OCI-LY7 (cell line): Measurements from ENCODE around the gene TPM1. TPM values are rescaled to one million over a fixed set of nuclear protein-coding genes. Genes with fewer than 3 reads are reported as not detected.

Source experiments
- BruUV-seq: library from RNA; stranded (reverse); fragments of 400-500 nt; replicated peaks from 2 replicates; lab custom pipeline; 2021; lab: Mats Ljungman, UMichigan
- CTCF ChIA-PET: fragments of 300-600 bp; sonication (Branson Sonifier 250); formaldehyde crosslinking; loops from one replicate; lab custom pipeline; 2022; ENCODE audit warnings: antibody characterized with exemption; ENCODE audit not compliant: unreplicated experiment; lab: Charles Lee
- POLR2A ChIA-PET: fragments of 300-600 bp; sonication (Branson Sonifier 250); formaldehyde crosslinking; loops from one replicate; lab custom pipeline; 2022; ENCODE audit warnings: antibody characterized with exemption; lab: Charles Lee
- DNase-seq: peaks from one replicate; pipeline ENCODE4 v3.0.0-alpha.2; 2015; ENCODE audit warnings: low spot score
- H2AFZ ChIP-seq: fragments of 200-600 bp; sonication (generic), shearing (Covaris generic); 2 replicates; pipeline ENCODE4 v1.6.1; 2014; ENCODE audit warnings: mild to moderate bottlenecking, antibody characterized with exemption, low read length, moderate library complexity
- H3K27ac ChIP-seq: fragments of 200-600 bp; sonication (generic); 2 replicates; pipeline ENCODE4 v1.5.1; 2014; ENCODE audit warnings: mixed run types, low read depth, mild to moderate bottlenecking, moderate library complexity, low read length, inconsistent platforms; ENCODE audit not compliant: poor library complexity, severe bottlenecking
- H3K36me3 ChIP-seq: fragments of 200-600 bp; sonication (generic); 2 replicates; pipeline ENCODE4 v1.6.1; 2014; ENCODE audit warnings: mild to moderate bottlenecking, antibody characterized with exemption, low read length, moderate library complexity, mixed read lengths; ENCODE audit not compliant: insufficient read depth
- H3K4me1 ChIP-seq: fragments of 200-600 bp; sonication (generic); 2 replicates; pipeline ENCODE4 v1.5.1; 2014; ENCODE audit warnings: mild to moderate bottlenecking, low read length; ENCODE audit not compliant: insufficient read depth, poor library complexity, severe bottlenecking
- H3K4me2 ChIP-seq: fragments of 200-600 bp; sonication (generic); 2 replicates; pipeline ENCODE4 v1.6.1; 2014; ENCODE audit warnings: mild to moderate bottlenecking, low read length
- H3K4me3 ChIP-seq: fragments of 200-600 bp; sonication (generic); 2 replicates; pipeline ENCODE4 v1.5.1; 2014; ENCODE audit warnings: mild to moderate bottlenecking, low read depth, low read length; ENCODE audit not compliant: poor library complexity, severe bottlenecking
- H3K79me2 ChIP-seq: fragments of 200-600 bp; sonication (generic); 2 replicates; pipeline ENCODE4 v1.6.1; 2016; ENCODE audit warnings: low read depth, mild to moderate bottlenecking, low read length, moderate library complexity, mixed read lengths; ENCODE audit not compliant: insufficient read depth
- H3K9me2 ChIP-seq: fragments of 200-600 bp; sonication (generic); 2 replicates; pipeline ENCODE4 v1.6.1; 2016; ENCODE audit warnings: mild to moderate bottlenecking, low read length, mixed read lengths; ENCODE audit not compliant: insufficient read depth
- H3K9me3 ChIP-seq: fragments of 200-600 bp; sonication (generic); 2 replicates; pipeline ENCODE4 v1.6.1; 2014; ENCODE audit warnings: mild to moderate bottlenecking, mixed run types, low read length, mixed read lengths
- H4K20me1 ChIP-seq: fragments of 200-600 bp; sonication (generic); 2 replicates; pipeline ENCODE4 v1.6.1; 2014; ENCODE audit warnings: mild to moderate bottlenecking, antibody characterized with exemption, low read length, moderate library complexity, mixed read lengths; ENCODE audit not compliant: insufficient read depth
- CTCF ChIP-seq: fragments of 200-600 bp; sonication (generic); conservative IDR thresholded peaks from 2 replicates; pipeline ENCODE4 v1.5.1; 2014; ENCODE audit warnings: mild to moderate bottlenecking, antibody characterized with exemption, low read length, moderate library complexity, mixed read lengths
- EZH2phosphoT487 ChIP-seq: fragments of 200-600 bp; sonication (generic); IDR thresholded peaks from 2 replicates; pipeline ENCODE4 v1.6.1; 2018; ENCODE audit warnings: low read depth, borderline replicate concordance, mild to moderate bottlenecking, mixed run types, antibody characterized with exemption, low read length, moderate library complexity, mixed read lengths
- intact Hi-C: fragments of 100-400 bp; cut with micrococcal nuclease; formaldehyde crosslinking; loops from one replicate; pipeline ENCODE4 v1.10.0; 2022; ENCODE audit not compliant: unreplicated experiment
- total RNA-seq, 2 experiments: library from RNA; depleted of rRNA in 1 of 2; stranded (reverse); fragments of >200 nt in 1 of 2; shearing (Covaris generic) in 1 of 2; gene quantifications; 2 replicates each; pipeline ENCODE4 v1.2.3, GENCODE V29; 2014 to 2022

Gene TPM1
- total RNA-seq, 2 experiments from 2014 or later: 19.3 to 19.9 TPM

GRCh38 chr15:63000706-63001105 lies 41.8 kb upstream of the TPM1 start:
- POLR2A ChIA-PET: no interaction called here
- DNase-seq: no peak
- Histone ChIP-seq H3K79me2 (no peaks in the 10 kb centered on the region), H3K36me3 (no peaks in the 10 kb centered on the region), H2AFZ (no peak overlapping the region), H3K27ac (no peak overlapping the region), H3K4me1 (no peaks in the 10 kb centered on the region), H3K9me3 (no peaks in the 10 kb centered on the region), H3K9me2 (no peaks in the 10 kb centered on the region), H4K20me1 (no peaks in the 10 kb centered on the region), H3K4me3 (no peak overlapping the region), H3K4me2 (no peak overlapping the region)
- CTCF ChIA-PET: no interaction called here
- intact Hi-C loops: no loop called here
- TF ChIP-seq EZH2phosphoT487 (no peak), CTCF (no peak)
- BruUV-seq: no TSS peak

- no peak overlapping the region for H2AFZ ChIP-seq
- TF ChIP-seq CTCF: no peak
- no peak for TF ChIP-seq EZH2phosphoT487
- POLR2A ChIA-PET: no interaction called here
- no peak overlapping the region for H3K4me3 ChIP-seq
- H3K9me3 ChIP-seq: no peaks in the 10 kb centered on the region
- H3K27ac ChIP-seq: no peak overlapping the region
- DNase-seq: no peak
- no peaks in the 10 kb centered on the region for H3K4me1 ChIP-seq
- H3K9me2 ChIP-seq: no peaks in the 10 kb centered on the region
- CTCF ChIA-PET: no interaction called here
- H4K20me1 ChIP-seq: no peaks in the 10 kb centered on the region
- intact Hi-C loops: no loop called here
- BruUV-seq: no TSS peak
- no peaks in the 10 kb centered on the region for H3K79me2 ChIP-seq
- H3K36me3 ChIP-seq: no peaks in the 10 kb centered on the region
- no peak overlapping the region for H3K4me2 ChIP-seq
Observed at GRCh38 chr15:63004211-63004610, 38.3 kb upstream of the TPM1 start.

- intact Hi-C loops: no loop called here
- ChIA-PET POLR2A (interaction anchor here (0.7 kb wide), 1 partner anchor 79 kb away, joined by 3 read pairs; no protein-coding TSS in a partner anchor), CTCF (no interaction called here)
- H3K4me1 ChIP-seq: no peaks in the 10 kb centered on the region
- BruUV-seq: no TSS peak
- H3K9me3 ChIP-seq: no peaks in the 10 kb centered on the region
- no peak overlapping the region for H2AFZ ChIP-seq
- H3K36me3 ChIP-seq: no peaks in the 10 kb centered on the region
- H3K4me2 ChIP-seq: no peak overlapping the region
- no peaks in the 10 kb centered on the region for H4K20me1 ChIP-seq
- TF ChIP-seq CTCF (no peak), EZH2phosphoT487 (no peak)
- no peaks in the 10 kb centered on the region for H3K79me2 ChIP-seq
- no peak overlapping the region for H3K4me3 ChIP-seq
- H3K9me2 ChIP-seq: no peaks in the 10 kb centered on the region
- H3K27ac ChIP-seq: no peak overlapping the region
- no peak for DNase-seq
Observed at GRCh38 chr15:63006032-63006878, 36.3 kb upstream of the TPM1 start.
